HG03565 (cell line): ENCODE data around the gene IBA57.
"Not testable (repeated sequence)": the region's sequence is repeated elsewhere in the genome, so short reads cannot be mapped to it uniquely, and the experiment has no call there.

Experiments
- ATAC-seq: cut with Tn5 transposase; IDR thresholded peaks from one replicate; pipeline ENCODE4 v1.9.1; 2021; ENCODE audit warnings: mild to moderate bottlenecking, moderate library complexity; ENCODE audit not compliant: unreplicated experiment

The IBA57 gene

GRCh38 chr1:228224198-228225164 lies 58.9 kb downstream of the IBA57 start:
- ATAC-seq = no peak

- ATAC-seq = no peak
These were observed 59.6 kb downstream of the IBA57 start for GRCh38 chr1:228225165-228225710.

DNA sequence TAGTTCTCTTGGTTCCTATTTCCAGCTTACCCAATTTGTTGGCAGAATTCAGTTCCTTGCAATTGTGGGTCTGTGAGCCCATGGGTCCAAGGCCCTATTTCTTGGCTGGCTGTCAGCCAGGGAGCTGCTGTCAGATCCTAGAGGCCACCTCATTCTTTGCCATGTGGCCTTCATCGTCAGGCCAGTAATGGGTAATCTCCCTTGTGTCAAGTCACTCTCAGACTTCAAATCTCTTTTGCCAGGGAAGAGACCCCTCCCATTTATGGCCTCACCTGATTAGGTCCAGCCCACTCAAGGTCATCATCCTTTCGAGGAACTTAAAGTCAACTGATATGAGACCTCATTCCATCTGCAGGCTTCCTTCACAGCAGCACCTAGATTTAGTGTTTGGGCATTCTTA lies 60.1 kb downstream of the IBA57 start:
- ATAC-seq = no peak

DNA sequence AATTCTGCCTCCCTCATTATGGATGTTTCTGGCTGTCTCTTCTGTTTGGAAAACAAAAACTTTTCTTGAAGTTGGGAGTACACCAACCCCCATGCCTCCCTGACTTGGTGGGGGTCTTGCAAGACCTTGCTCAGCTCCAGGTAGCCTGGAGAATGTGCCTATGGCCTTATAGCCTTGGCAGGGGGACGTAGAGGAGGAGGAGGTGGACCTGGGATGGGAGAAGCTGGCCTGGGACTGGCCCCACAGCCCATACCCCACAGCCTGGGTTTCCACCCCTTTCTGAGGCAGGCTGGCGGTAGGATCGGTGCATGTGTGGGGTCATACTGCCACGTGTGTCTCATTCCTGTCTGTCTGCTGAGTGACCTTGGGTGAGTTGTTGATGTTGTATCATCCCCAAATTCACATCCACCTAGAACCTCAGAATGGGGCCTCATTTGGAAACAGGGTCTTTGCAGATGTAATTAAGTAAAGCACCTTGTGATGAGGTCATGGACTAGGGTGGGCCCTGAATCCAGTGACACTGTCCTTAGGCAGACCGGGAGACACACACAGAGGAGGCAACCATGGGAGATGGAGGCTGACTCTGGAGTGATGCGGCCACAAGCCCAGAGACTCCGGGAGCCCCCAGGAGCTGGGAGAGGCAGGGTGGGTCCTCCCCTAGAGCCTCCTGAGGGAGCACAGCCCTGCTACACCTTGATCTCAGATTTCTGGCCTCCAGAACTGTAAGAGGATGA lies 60.7 kb downstream of the IBA57 start:
- ATAC-seq = no peak

GRCh38 chr1:228226956-228227791 lies 61.6 kb downstream of the IBA57 start:
- no peak for ATAC-seq

- ATAC-seq = not testable (repeated sequence)
These were observed 62.5 kb downstream of the IBA57 start for GRCh38 chr1:228228147-228228546.

GRCh38 chr1:228228601-228229074 lies 63.0 kb downstream of the IBA57 start:
- no peak for ATAC-seq

GRCh38 chr1:228231189-228231588 lies 65.6 kb downstream of the IBA57 start:
- ATAC-seq = no peak
